Loucy (cell line): ENCODE results near the gene NKAIN2.

Experiments used
- EZH2phosphoT487 ChIP-seq: fragments of 200-600 bp; IDR thresholded peaks from 2 replicates; pipeline ENCODE4 v1.6.1; 2018; ENCODE audit warnings: antibody characterized with exemption, mild to moderate bottlenecking, moderate library complexity, borderline replicate concordance
- TF ChIP-seq, protein P1 (sequence below): fragments of 200-600 bp; sonication (generic); conservative IDR thresholded peaks from 2 replicates; pipeline ENCODE4 v1.5.1; 2014; ENCODE audit warnings: mild to moderate bottlenecking, antibody characterized with exemption, low read length

DNA sequence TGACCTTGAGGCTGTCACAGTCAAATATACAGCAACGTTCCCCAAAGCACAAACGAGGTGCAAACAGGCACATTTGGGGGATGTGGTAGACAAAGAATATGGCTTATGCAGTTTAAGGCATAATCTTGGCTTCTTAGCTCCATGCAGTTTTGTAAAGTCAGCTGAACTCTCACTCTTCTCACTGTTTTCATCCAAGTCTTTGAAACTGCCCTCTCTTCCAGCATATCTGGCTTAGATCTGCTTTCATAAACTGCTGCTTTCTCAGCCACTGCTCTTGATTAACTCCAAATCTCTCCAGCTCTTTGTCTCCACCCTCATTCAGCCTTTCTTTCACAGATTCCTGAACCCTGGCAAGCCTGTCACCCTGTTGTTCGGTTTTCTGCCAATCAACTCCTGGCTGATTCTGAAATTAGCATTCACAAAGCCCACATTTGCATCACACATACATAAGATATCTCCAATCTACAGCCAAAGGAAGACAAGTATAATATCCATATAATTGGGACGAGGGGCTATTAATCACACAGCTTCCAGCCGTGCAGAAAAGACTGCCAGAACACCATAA lies 857.5 kb downstream of the NKAIN2 start:
- TF ChIP-seq EZH2phosphoT487: no peak
- TF ChIP-seq, protein P1, sequence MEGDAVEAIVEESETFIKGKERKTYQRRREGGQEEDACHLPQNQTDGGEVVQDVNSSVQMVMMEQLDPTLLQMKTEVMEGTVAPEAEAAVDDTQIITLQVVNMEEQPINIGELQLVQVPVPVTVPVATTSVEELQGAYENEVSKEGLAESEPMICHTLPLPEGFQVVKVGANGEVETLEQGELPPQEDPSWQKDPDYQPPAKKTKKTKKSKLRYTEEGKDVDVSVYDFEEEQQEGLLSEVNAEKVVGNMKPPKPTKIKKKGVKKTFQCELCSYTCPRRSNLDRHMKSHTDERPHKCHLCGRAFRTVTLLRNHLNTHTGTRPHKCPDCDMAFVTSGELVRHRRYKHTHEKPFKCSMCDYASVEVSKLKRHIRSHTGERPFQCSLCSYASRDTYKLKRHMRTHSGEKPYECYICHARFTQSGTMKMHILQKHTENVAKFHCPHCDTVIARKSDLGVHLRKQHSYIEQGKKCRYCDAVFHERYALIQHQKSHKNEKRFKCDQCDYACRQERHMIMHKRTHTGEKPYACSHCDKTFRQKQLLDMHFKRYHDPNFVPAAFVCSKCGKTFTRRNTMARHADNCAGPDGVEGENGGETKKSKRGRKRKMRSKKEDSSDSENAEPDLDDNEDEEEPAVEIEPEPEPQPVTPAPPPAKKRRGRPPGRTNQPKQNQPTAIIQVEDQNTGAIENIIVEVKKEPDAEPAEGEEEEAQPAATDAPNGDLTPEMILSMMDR: no peak
